B cell (primary cell): Measurements from ENCODE around the gene CEP95. TPM values are rescaled to one million over a fixed set of nuclear protein-coding genes. Genes with fewer than 3 reads are reported as not detected.

ENCODE experiments used
- ATAC-seq: fragments of 200-7000 bp; cut with Tn5 transposase; one replicate; pipeline ENCODE4 v1.10.0; 2021; ENCODE audit warnings: low read depth, mild to moderate bottlenecking, moderate number of reproducible peaks, moderate library complexity
- CTCF ChIA-PET: fragments of 350-600 bp; sonication (Branson Sonifier 250); formaldehyde crosslinking; loops from one replicate; lab custom pipeline; 2021; ENCODE audit warnings: antibody characterized with exemption, inconsistent platforms; lab: Charles Lee
- POLR2A ChIA-PET: fragments of 350-600 bp; sonication (Branson Sonifier 250); formaldehyde crosslinking; loops from one replicate; lab custom pipeline; 2021; ENCODE audit warnings: antibody characterized with exemption; lab: Charles Lee
- DNase-seq: peaks from one replicate; pipeline ENCODE4 v3.0.0; 2013
- H2AFZ ChIP-seq: 2 replicates; pipeline ENCODE4 v1.6.1; 2012; ENCODE audit warnings: mild to moderate bottlenecking, low read depth, low read length; ENCODE audit not compliant: insufficient read depth, poor library complexity, severe bottlenecking
- H3K27ac ChIP-seq, 2 donors: 1 replicate in 1 of 2; 2 replicates in 1 of 2; pipeline ENCODE4 v1.5.1; 2012 to 2013; ENCODE audit warnings: low read length in 2 of 2, mild to moderate bottlenecking in 2 of 2, moderate library complexity in 1 of 2
- H3K27me3 ChIP-seq, 4 experiments: fragments of 200-600 bp in 1 of 4; sonication (generic) in 1 of 4; replicated peaks in 1 of 4; 1 replicate in 2 of 4; 2 replicates in 2 of 4; pipeline versions ENCODE4 v1.6.1 to v1.7.0; 2013 to 2016; ENCODE audit warnings: low read length in 3 of 4, mild to moderate bottlenecking in 2 of 4, mixed read lengths in 1 of 4, moderate library complexity in 1 of 4; ENCODE audit not compliant: insufficient read depth in 4 of 4, control insufficient read depth in 3 of 4; ENCODE audit errors: control extremely low read depth in 1 of 4
- H3K36me3 ChIP-seq, 2 experiments: replicated peaks in 1 of 2; 1 replicate in 1 of 2; 2 replicates in 1 of 2; pipeline versions ENCODE4 v1.6.1 to v1.7.1; 2013; ENCODE audit warnings: low read length in 1 of 2; ENCODE audit not compliant: insufficient read depth in 2 of 2, control insufficient read depth in 1 of 2; ENCODE audit errors: control extremely low read depth in 1 of 2, extremely low read depth in 1 of 2
- H3K4me1 ChIP-seq, 2 donors: fragments of 200-600 bp in 1 of 2; sonication (generic) in 1 of 2; 1 replicate in 1 of 2; 2 replicates in 1 of 2; pipeline versions ENCODE4 v1.5.1 to v1.6.1; 2013 to 2017; ENCODE audit warnings: low read length in 2 of 2; ENCODE audit not compliant: control insufficient read depth in 2 of 2, insufficient read depth in 2 of 2
- H3K4me2 ChIP-seq: replicated peaks from 2 replicates; pipeline ENCODE3; 2012; ENCODE audit warnings: mild to moderate bottlenecking, low read depth, low read length; ENCODE audit not compliant: poor library complexity, severe bottlenecking
- H3K4me3 ChIP-seq, 5 experiments: fragments of 200-600 bp in 1 of 5; sonication (generic) in 1 of 5; 1 replicate in 3 of 5; 2 replicates in 2 of 5; pipeline versions ENCODE4 v1.5.1 to v1.7.0; 2011 to 2016; ENCODE audit warnings: low read length in 4 of 5, mild to moderate bottlenecking in 4 of 5, low read depth in 2 of 5, control low read depth in 1 of 5, moderate library complexity in 1 of 5; ENCODE audit not compliant: insufficient read depth in 1 of 5; ENCODE audit errors: control extremely low read depth in 1 of 5, extremely low read depth in 1 of 5
- H3K79me2 ChIP-seq: fragments of 200-600 bp; sonication (generic); one replicate; pipeline ENCODE4 v1.6.0; 2016; ENCODE audit warnings: low read length; ENCODE audit not compliant: control insufficient read depth, insufficient read depth
- H3K9ac ChIP-seq: fragments of 200-600 bp; sonication (generic); 2 replicates; pipeline ENCODE4 v1.6.1; 2017; ENCODE audit warnings: mild to moderate bottlenecking, low read length, moderate library complexity
- H3K9me3 ChIP-seq, 3 donors: one replicate each; pipeline versions ENCODE4 v1.6.1 to v1.7.1; 2013; ENCODE audit warnings: low read length in 2 of 3; ENCODE audit not compliant: control insufficient read depth in 2 of 3, insufficient read depth in 1 of 3; ENCODE audit errors: control extremely low read depth in 1 of 3
- H4K20me1 ChIP-seq: 2 replicates; pipeline ENCODE4 v1.6.0; 2012; ENCODE audit warnings: mild to moderate bottlenecking, low read length; ENCODE audit not compliant: insufficient read depth, control insufficient read depth, poor library complexity, severe bottlenecking
- H3K27ac Mint-ChIP-seq: one replicate; pipeline ENCODE4 v1.8.0; 2021; ENCODE audit warnings: mixed read lengths
- H3K27me3 Mint-ChIP-seq: one replicate; pipeline ENCODE4 v1.8.0; 2021; ENCODE audit warnings: mixed read lengths
- H3K4me1 Mint-ChIP-seq: one replicate; pipeline ENCODE4 v1.8.0; 2021; ENCODE audit warnings: mixed read lengths
- H3K4me3 Mint-ChIP-seq: one replicate; pipeline ENCODE4 v1.8.0; 2021; ENCODE audit warnings: mixed read lengths
- H3K9me3 Mint-ChIP-seq: one replicate; pipeline ENCODE4 v1.8.0; 2022; ENCODE audit warnings: mixed read lengths; ENCODE audit not compliant: insufficient read depth
- EZH2 ChIP-seq: IDR thresholded peaks from 2 replicates; pipeline ENCODE4 v1.6.1; 2012; ENCODE audit warnings: borderline replicate concordance, low read depth, mild to moderate bottlenecking, moderate library complexity, low read length; ENCODE audit not compliant: insufficient read depth, poor library complexity, severe bottlenecking
- WGBS: methylation state at CpG from one replicate; pipeline ENCODE4 v1.1.5; 2013; ENCODE audit warnings: missing lambda C conversion rate; ENCODE audit not compliant: insufficient coverage; 5-methylcytosine and 5-hydroxymethylcytosine counted together
- intact Hi-C: fragments of 100-400 bp; cut with micrococcal nuclease; formaldehyde crosslinking; loops from one replicate; pipeline ENCODE4 v1.10.0; 2022
- polyA plus RNA-seq: library from polyadenylated mRNA; depleted of rRNA; stranded (reverse); fragments of >200 nt; gene quantifications from 2 replicates; pipeline ENCODE4 v1.2.3, GENCODE V29; 2012
- total RNA-seq, 2 donors: library from RNA; stranded (reverse); fragments of 120-200 nt in 1 of 2; gene quantifications; 1 replicate in 1 of 2; 2 replicates in 1 of 2; pipeline versions ENCODE4 v1.2.3 to v1.2.4, GENCODE V29; 2013 to 2022
- TF ChIP-seq, protein P1 (sequence below): fragments of 200-600 bp; IDR thresholded peaks from one replicate; pipeline ENCODE4 v1.8.0; 2022; ENCODE audit warnings: antibody characterized with exemption, mild to moderate bottlenecking

CEP95 gene
- total and polyA plus RNA-seq, 2 donors (not counting 1 experiment from before 2014, with no cell fraction given): 71.1 to 122 TPM

GRCh38 chr17:64536913-64537312 is 30.1 kb downstream of the CEP95 start:
- Mint-ChIP-seq H3K4me1 (no peaks in the 10 kb centered on the region), H3K27me3 (no peaks in the 10 kb centered on the region), H3K9me3 (no peaks in the 10 kb centered on the region), H3K4me3 (no peak overlapping the region), H3K27ac (no peak overlapping the region)
- H3K27ac ChIP-seq: no peak overlapping the region
- no peaks in the 10 kb centered on the region for H3K27me3 ChIP-seq
- ATAC-seq (no peak), DNase-seq (no peak)
- no peaks in the 10 kb centered on the region for H3K79me2 ChIP-seq
- no peak overlapping the region for H3K4me2 ChIP-seq
- ChIA-PET POLR2A (no interaction called here), CTCF (no interaction called here)
- no peak overlapping the region for H3K9ac ChIP-seq
- no CpG with 5 or more reads among the region's 2 CpGs for WGBS
- no peaks in the 10 kb centered on the region for H3K4me1 ChIP-seq
- no peaks in the 10 kb centered on the region for H4K20me1 ChIP-seq
- no peaks in the 10 kb centered on the region for H3K9me3 ChIP-seq
- intact Hi-C loops: no loop called here
- no peak overlapping the region for H3K4me3 ChIP-seq
- TF ChIP-seq, protein P1, sequence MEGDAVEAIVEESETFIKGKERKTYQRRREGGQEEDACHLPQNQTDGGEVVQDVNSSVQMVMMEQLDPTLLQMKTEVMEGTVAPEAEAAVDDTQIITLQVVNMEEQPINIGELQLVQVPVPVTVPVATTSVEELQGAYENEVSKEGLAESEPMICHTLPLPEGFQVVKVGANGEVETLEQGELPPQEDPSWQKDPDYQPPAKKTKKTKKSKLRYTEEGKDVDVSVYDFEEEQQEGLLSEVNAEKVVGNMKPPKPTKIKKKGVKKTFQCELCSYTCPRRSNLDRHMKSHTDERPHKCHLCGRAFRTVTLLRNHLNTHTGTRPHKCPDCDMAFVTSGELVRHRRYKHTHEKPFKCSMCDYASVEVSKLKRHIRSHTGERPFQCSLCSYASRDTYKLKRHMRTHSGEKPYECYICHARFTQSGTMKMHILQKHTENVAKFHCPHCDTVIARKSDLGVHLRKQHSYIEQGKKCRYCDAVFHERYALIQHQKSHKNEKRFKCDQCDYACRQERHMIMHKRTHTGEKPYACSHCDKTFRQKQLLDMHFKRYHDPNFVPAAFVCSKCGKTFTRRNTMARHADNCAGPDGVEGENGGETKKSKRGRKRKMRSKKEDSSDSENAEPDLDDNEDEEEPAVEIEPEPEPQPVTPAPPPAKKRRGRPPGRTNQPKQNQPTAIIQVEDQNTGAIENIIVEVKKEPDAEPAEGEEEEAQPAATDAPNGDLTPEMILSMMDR: no peak
- no peak for TF ChIP-seq EZH2
- H3K36me3 ChIP-seq: peaks cover 8 to 79% of the 10 kb centered on the region in 2 experiments
- H2AFZ ChIP-seq: no peak overlapping the region

DNA sequence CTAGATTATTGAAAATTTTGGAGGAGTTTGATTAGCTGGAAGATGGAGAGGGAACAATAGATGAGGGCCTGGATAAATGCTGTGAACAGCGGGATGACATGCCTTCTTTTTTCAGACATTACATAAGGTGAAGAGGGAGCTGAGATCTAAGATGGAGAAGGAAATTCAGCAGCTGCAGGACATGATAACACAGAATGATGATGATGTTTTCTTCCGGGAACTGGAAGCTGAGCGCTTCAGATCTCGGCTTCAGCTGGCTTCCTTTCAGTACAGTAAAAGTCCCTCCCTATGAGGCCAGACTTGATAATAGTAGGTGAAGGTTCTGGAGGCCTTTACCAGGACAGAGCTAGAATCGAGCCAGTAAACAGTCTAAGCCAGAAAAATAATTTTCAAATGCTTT is 30.7 kb downstream of the CEP95 start:
- no peaks in the 10 kb centered on the region for H3K27me3 Mint-ChIP-seq

More for the DNA sequence above, 30.7 kb downstream of the CEP95 start:
- no peak for ATAC-seq
- Mint-ChIP-seq H3K4me1 (no peaks in the 10 kb centered on the region), H3K4me3 (no peak overlapping the region), H3K9me3 (no peaks in the 10 kb centered on the region), H3K27ac (no peak overlapping the region)
- CTCF ChIA-PET: interaction anchor here (0.6 to 0.9 kb wide), 2 partner anchors 30 to 113 kb away, joined by 3 read pairs; no protein-coding TSS in a partner anchor
- Histone ChIP-seq H3K79me2 (no peaks in the 10 kb centered on the region), H3K4me3 (no peak overlapping the region), H3K27ac (no peak overlapping the region), H3K27me3 (no peaks in the 10 kb centered on the region), H3K9me3 (no peaks in the 10 kb centered on the region), H3K4me1 (no peaks in the 10 kb centered on the region), H3K36me3 (peaks cover 7 to 75% of the 10 kb centered on the region in 2 experiments), H3K4me2 (no peak overlapping the region), H4K20me1 (no peaks in the 10 kb centered on the region), H3K9ac (no peak overlapping the region), H2AFZ (no peak overlapping the region)
- DNase-seq: no peak
- 100% methylated on average over 1 of the region's 5 CpGs for WGBS
- POLR2A ChIA-PET: no interaction called here
- TF ChIP-seq EZH2: no peak
- TF ChIP-seq, protein P1: no peak
- intact Hi-C loops: no loop called here
